GM19455 (cell line): ENCODE measurements around the gene PCDH1.
"Not testable (repeated sequence)": the region's sequence is repeated elsewhere in the genome, so short reads cannot be mapped to it uniquely, and the experiment has no call there.

Experiments
- ATAC-seq: cut with Tn5 transposase; IDR thresholded peaks from one replicate; pipeline ENCODE4 v1.9.1; 2021; ENCODE audit not compliant: unreplicated experiment

The PCDH1 gene

GRCh38 chr5:141902015-141902814 is 24.0 kb upstream of the PCDH1 start:
- ATAC-seq = no peak

DNA sequence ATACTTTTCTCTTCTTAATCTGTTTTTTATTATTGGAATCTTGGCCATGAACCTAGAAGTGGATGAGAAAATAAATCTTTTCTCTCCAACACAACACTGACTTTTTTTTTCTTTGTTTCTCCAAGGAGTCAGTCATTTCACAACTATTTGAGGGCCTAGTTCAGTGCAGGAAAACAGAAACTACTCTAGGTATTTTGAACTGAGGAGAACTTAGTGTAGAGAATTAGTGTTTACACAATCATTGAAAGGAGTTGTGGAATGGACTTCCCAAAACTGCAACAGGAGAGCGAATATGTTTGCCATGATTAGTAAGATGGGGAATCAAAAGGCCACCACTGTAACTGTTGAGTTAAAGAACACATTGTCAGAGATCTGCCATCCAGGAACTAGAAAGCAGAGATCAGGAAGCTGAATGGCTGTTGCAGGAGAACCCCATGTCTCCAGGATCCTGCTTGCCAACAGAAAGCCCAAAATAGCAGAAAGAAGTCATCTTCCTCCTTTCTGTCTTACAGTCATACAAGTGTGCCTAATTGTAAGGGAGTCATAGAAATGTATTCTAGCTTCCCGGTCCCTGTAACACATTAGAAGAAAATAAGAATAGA is 20.3 kb upstream of the PCDH1 start:
- ATAC-seq = no peak

GRCh38 chr5:141897425-141897824 is 19.2 kb upstream of the PCDH1 start:
- ATAC-seq = no peak

- not testable (repeated sequence) for ATAC-seq
These were observed 12.2 kb upstream of the PCDH1 start for GRCh38 chr5:141890429-141890828.

- no peak for ATAC-seq
These were observed 11.2 kb upstream of the PCDH1 start for GRCh38 chr5:141889282-141889871.

GRCh38 chr5:141883892-141884318 is 5.7 kb upstream of the PCDH1 start:
- no peak for ATAC-seq

DNA sequence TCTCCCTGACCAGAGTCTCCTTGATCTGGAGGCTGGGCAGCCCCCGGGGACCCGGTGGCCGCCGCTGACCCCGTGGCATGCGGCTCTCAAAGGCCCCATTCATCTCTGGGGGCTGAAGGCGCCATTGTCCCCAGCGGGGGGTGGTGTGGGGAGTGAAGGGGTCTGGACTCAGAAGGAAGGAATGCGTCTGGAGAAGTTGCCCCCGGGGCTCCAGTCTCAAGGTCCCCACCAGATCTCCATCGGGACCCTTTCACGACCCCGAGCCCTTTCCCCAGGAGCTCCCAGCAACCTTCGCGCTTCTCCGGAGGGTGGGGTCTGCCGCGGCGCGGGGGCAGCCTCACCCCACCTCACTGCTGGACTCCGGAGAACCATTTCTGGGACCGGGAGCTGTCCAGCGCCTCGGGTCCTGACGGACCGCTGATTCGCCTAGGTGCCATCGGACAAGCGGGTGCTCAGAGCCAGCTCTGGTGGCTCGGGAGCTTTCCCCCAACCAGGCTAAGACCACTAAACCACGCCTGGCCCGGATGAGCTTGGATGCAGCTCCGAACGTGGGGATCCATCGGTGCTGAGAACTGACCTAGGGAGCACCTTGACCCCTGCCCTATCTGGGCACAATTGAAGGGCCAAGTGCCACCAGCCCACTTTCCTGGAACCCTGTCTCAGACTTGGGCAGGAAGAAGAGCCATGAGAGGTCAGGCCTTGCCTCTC is 5.1 kb upstream of the PCDH1 start:
- ATAC-seq = no peak

GRCh38 chr5:141882594-141883183 is 4.5 kb upstream of the PCDH1 start:
- ATAC-seq = no peak

DNA sequence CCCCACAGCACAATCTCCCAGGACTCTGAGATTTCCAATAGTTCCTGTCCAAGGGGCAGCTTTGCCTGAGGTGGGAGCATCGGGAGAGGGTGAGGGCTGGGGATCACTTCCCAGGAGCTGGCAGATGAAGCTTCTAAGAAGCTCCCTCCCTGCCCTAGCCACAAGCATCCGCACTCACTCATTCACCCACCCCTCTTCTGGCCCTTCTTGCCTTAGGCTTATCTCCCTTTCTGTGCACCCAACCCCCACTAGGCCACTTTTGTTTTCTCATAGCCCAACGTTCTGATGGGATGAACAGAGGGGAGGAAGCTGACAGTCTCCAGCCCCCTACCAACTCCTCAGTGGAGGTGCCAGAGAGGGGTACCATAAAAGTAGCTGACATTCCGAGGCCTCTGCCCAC is 3.7 kb upstream of the PCDH1 start:
- ATAC-seq = no peak

DNA sequence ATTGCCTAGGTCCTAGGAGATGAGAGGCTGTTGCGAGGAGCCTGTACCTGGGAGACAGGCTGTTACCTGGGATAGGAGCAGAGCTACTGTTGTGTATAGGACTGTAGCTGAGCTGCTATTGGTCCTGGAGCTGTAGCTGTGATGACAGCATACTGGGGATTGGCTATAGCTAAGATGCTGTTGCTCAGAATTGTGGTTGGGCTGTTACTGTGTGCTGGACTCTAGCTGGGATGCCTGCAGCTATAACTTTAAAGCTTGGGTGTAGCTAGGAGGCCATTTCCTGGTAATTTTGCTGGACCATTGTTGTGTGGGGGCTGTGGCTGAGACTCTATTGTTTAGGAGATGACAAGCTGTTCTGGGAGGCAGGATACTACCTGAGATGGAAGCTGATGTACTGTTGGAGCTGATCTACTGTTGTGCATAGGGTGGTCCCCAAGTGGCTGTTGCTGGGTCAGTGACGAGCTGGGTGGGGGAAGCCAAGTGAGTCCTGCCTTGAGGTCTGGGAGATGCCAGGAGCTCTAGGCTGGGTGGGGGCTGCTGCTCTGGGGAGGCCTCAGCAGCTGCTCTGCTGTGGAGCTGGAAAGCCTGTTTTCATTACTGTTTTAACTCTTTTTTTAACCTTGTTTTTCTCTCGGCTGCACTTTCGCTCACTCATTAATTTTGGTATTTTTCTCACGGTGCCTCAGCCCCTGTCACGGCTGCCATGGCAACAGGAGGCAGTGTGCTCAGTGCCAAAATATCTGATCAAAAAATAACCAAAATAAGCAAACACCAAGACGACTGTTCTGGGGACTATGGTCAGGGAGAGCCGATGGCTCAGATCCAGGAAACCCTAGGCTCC is 3.0 kb upstream of the PCDH1 start:
- ATAC-seq = no peak

DNA sequence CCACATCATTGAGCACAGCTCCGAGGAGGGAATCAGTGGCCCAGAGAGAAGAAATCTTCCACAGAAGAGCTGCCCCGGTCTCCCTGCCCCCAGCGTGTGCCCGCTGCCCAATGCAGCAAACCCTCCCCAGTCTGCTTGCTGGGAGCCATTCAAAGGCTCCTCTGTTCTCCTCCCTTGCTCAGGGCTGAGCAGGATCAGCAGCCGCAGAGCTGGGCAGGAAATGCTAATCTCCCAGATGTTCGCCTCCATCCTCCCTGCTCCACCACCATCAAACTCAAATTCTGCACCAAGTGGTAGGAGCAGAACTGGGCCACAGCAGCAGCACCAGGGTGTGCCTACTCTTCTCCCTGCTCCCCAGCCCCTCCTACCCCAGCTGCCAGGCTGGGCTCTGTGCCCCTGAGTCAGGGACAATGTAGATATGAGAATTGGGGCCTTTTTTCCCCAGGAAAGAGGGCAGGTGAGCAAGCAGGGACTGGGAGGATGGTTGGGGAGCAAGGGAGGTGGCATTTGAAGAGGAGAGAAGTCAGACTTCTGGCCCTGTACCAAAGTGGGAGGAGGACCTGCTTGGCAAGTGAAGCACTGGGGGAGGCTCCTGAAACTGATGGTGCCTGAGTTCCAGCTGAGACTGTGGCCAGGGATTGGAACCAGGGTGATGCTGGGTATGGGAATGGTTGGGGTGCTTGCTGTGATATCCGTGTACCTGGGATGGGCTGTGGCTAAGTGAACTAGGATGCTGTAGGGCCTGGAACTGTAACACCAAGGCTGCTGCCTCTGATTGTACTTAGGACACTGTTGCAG is 1.9 kb upstream of the PCDH1 start:
- no peak for ATAC-seq

- ATAC-seq = no peak
These were observed 1.2 kb upstream of the PCDH1 start for GRCh38 chr5:141879426-141879759.

GRCh38 chr5:141878711-141879425 is 658 bp upstream of the PCDH1 start:
- ATAC-seq = peak; percentile 95

DNA sequence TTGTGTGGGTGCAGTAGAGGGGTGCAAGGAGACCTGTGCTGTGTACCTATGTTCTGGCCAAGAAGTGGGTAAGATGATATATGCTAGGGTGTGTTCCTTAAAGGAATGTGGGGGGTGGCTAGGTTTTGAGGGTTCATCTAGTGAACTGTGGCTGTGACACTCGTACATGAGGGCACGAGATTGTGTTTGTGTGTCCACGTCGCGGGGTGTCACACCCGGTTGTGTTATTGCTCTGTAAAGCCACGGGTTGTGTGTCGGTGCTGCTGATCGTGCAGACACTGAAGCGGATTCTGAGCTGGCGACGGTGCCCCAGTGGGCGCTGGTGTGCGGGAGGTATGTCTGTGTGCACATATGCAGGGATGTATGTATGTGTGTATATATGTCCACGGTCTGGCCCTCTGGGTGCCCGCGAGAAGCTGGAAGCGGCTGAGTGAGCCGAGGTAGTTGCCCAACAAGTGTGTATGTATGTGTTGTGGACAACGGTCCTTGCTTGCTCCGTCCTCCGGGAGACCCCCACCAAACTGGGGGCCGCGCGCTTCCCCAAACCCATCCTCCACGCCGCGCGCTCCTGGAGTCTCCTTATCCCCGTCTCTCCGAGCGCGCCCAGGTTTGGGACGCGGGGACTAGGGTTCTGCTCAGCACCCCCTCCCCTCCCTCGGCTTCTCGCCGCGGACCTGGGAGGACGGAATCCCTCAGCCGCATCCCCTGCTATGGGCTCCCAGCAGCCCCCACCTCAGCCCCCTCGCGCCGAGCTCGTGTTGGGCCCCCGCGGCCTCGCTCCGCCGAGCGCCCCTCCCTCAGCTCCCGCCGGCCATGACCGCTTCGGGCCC is 639 bp downstream of the PCDH1 start:
- ATAC-seq = no peak

- ATAC-seq = no peak
These were observed 1.4 kb downstream of the PCDH1 start for GRCh38 chr5:141876628-141877355.

DNA sequence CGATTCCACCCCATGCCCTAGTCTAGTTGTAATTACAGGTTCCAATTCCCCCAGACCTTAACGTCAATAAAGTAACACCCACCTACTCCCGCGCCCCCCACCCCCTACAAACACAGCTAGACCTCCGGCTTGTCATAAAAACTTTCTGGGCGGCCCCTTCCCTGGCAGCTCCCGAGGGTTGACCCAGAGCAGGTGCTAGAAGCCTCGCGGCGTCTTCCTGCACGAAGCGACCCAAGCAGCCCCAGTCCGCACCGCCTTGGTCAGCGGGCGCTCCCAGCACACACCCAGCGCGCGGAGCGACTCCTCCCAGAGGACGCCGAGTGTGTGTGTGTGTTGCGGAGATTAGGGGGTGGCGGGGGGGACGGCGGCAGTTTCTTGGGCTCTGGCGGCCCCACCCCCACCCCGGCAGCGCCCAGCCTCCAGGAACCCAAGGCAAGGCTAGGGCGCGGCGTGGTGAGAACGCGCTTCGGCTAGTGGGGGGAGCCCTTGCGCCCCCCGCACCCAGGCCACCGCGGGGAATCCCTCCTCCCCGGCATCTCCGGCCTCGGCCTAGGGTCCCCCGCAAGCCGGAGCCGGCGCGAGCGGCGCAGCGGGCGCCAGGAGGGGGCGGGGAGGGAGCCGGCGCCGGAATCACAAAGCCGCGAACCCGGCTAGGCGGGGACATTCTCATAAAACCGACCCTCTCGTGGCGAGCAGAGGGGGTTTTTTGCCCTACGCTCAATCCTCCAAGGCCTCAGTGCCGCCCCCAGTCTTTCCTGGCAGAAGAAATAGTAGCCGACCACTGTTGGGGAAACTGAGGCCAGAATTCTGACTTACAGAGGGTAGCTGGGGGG is 2.2 kb downstream of the PCDH1 start:
- no peak for ATAC-seq
